Measurements from ENCODE around the gene ANKMY2.

The ANKMY2 gene

DNA sequence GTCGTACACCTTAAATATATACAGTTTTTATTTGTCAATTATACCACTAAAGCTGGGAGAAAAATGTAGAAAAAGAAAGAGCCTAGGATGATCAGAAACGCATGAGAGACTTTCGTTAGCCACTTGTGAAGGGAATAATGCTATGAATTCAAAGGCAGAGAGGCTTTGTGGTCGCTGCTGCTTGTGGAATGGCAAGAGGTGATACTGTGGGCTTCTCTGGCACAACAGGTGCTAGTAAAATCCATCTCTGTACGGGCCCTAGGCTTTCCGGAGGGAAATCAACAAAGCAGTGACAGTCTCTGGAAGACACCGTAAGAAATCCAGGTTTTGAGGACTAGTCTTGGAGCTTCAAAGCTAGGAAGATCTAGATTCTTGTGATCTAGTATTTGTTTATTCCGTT, 66.3 kb downstream of the ANKMY2 start:
- Histone ChIP-seq H3K4me3 (ENCODE audit: low read depth, low read length) (no peak overlapping the region), H3K27ac (ENCODE audit: extremely low read depth, low read depth, low read length) (0 out of 2 replicates have a peak overlapping the region, but pooled peaks have one; percentile 9), H3K4me1 (ENCODE audit: control insufficient read depth, insufficient read depth, low read length) (no peaks in the 10 kb centered on the region), H3K9me3 (ENCODE audit: control insufficient read depth, insufficient read depth, low read depth, low read length) (no peaks in the 10 kb centered on the region), H3K36me3 (ENCODE audit: control insufficient read depth in 2 of 2, insufficient read depth in 1 of 2, low read length in 2 of 2) (no peaks in the 10 kb centered on the region)
- CTCF ChIA-PET: no interaction called here
- no peak for TF ChIP-seq ZNF266 (tag by site-specific recombination; IDR thresholded peaks at IDR 0.05; ENCODE audit: low read depth)
- no peak for TF ChIP-seq ZXDB (tag by site-specific recombination; IDR thresholded peaks at IDR 0.05)
- no peak for TF ChIP-seq ZFP37 (tag by site-specific recombination; IDR thresholded peaks at IDR 0.05)
- no peak for TF ChIP-seq ZNF596 (tag by site-specific recombination; IDR thresholded peaks at IDR 0.05)
- TF ChIP-seq ZNF174 (tag by site-specific recombination; IDR thresholded peaks at IDR 0.05): no peak
- no peak for TF ChIP-seq ZNF580 (tag by site-specific recombination; IDR thresholded peaks at IDR 0.05)
- TF ChIP-seq, protein P1, sequence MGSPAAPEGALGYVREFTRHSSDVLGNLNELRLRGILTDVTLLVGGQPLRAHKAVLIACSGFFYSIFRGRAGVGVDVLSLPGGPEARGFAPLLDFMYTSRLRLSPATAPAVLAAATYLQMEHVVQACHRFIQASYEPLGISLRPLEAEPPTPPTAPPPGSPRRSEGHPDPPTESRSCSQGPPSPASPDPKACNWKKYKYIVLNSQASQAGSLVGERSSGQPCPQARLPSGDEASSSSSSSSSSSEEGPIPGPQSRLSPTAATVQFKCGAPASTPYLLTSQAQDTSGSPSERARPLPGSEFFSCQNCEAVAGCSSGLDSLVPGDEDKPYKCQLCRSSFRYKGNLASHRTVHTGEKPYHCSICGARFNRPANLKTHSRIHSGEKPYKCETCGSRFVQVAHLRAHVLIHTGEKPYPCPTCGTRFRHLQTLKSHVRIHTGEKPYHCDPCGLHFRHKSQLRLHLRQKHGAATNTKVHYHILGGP (tag by site-specific recombination; IDR thresholded peaks at IDR 0.05): no peak
- no peak for TF ChIP-seq ZNF214 (tag by site-specific recombination; IDR thresholded peaks at IDR 0.05; ENCODE audit: borderline replicate concordance)
- no peak for TF ChIP-seq KLF1 (tag by site-specific recombination; IDR thresholded peaks at IDR 0.05)
- TF ChIP-seq TCF7L2 (IDR thresholded peaks at IDR 0.05; ENCODE audit: borderline replicate concordance, low read depth, low read length): no peak
- TF ChIP-seq, protein P2, sequence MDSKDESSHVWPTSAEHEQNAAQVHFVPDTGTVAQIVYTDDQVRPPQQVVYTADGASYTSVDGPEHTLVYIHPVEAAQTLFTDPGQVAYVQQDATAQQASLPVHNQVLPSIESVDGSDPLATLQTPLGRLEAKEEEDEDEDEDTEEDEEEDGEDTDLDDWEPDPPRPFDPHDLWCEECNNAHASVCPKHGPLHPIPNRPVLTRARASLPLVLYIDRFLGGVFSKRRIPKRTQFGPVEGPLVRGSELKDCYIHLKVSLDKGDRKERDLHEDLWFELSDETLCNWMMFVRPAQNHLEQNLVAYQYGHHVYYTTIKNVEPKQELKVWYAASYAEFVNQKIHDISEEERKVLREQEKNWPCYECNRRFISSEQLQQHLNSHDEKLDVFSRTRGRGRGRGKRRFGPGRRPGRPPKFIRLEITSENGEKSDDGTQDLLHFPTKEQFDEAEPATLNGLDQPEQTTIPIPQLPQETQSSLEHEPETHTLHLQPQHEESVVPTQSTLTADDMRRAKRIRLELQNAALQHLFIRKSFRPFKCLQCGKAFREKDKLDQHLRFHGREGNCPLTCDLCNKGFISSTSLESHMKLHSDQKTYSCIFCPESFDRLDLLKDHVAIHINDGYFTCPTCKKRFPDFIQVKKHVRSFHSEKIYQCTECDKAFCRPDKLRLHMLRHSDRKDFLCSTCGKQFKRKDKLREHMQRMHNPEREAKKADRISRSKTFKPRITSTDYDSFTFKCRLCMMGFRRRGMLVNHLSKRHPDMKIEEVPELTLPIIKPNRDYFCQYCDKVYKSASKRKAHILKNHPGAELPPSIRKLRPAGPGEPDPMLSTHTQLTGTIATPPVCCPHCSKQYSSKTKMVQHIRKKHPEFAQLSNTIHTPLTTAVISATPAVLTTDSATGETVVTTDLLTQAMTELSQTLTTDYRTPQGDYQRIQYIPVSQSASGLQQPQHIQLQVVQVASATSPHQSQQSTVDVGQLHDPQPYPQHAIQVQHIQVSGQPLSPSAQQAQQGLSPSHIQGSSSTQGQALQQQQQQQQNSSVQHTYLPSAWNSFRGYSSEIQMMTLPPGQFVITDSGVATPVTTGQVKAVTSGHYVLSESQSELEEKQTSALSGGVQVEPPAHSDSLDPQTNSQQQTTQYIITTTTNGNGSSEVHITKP (tag by site-specific recombination; IDR thresholded peaks at IDR 0.05): no peak
- no peak for TF ChIP-seq ZNF623 (tag by site-specific recombination; IDR thresholded peaks at IDR 0.05)
- TF ChIP-seq ZNF670 (tag by site-specific recombination; IDR thresholded peaks at IDR 0.05; ENCODE audit: low read depth): no peak
- TF ChIP-seq, protein P3, sequence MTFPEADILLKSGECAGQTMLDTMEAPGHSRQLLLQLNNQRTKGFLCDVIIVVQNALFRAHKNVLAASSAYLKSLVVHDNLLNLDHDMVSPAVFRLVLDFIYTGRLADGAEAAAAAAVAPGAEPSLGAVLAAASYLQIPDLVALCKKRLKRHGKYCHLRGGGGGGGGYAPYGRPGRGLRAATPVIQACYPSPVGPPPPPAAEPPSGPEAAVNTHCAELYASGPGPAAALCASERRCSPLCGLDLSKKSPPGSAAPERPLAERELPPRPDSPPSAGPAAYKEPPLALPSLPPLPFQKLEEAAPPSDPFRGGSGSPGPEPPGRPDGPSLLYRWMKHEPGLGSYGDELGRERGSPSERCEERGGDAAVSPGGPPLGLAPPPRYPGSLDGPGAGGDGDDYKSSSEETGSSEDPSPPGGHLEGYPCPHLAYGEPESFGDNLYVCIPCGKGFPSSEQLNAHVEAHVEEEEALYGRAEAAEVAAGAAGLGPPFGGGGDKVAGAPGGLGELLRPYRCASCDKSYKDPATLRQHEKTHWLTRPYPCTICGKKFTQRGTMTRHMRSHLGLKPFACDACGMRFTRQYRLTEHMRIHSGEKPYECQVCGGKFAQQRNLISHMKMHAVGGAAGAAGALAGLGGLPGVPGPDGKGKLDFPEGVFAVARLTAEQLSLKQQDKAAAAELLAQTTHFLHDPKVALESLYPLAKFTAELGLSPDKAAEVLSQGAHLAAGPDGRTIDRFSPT (tag by site-specific recombination; IDR thresholded peaks at IDR 0.05): no peak
- POLR2A ChIA-PET: interaction anchor here (0.5 kb wide), 1 partner anchor 8 kb away, joined by 3 read pairs; no protein-coding TSS in a partner anchor

GRCh38 chr7:16571941-16572340, 73.6 kb downstream of the ANKMY2 start:
- Histone ChIP-seq H3K36me3 (ENCODE audit: control insufficient read depth in 2 of 2, insufficient read depth in 1 of 2, low read length in 2 of 2) (no peaks in the 10 kb centered on the region), H3K4me3 (ENCODE audit: low read depth, low read length) (no peak overlapping the region), H3K4me1 (ENCODE audit: control insufficient read depth, insufficient read depth, low read length) (no peaks in the 10 kb centered on the region), H3K9me3 (ENCODE audit: control insufficient read depth, insufficient read depth, low read depth, low read length) (no peaks in the 10 kb centered on the region), H3K27ac (ENCODE audit: extremely low read depth, low read depth, low read length) (no peak overlapping the region)
- POLR2A ChIA-PET: no interaction called here
- CTCF ChIA-PET: no interaction called here
- TF ChIP-seq ZNF133 (tag by site-specific recombination; IDR thresholded peaks at IDR 0.05): no peak
- TF ChIP-seq ZBTB26 (tag by site-specific recombination; optimal IDR thresholded peaks at IDR 0.05): no peak
- TF ChIP-seq ZNF416 (tag by site-specific recombination; IDR thresholded peaks at IDR 0.05): no peak
- TF ChIP-seq ZNF10 (tag by site-specific recombination; IDR thresholded peaks at IDR 0.05): no peak
- no peak for TF ChIP-seq SETDB1 (IDR thresholded peaks at IDR 0.05; ENCODE audit: insufficient read length, low read length)
- TF ChIP-seq ZBTB17 (tag by site-specific recombination; IDR thresholded peaks at IDR 0.05): no peak
- no peak for TF ChIP-seq ZNF423 (tag by site-specific recombination; IDR thresholded peaks at IDR 0.05)
- TF ChIP-seq ZNF48 (tag by site-specific recombination; IDR thresholded peaks at IDR 0.05): no peak
- TF ChIP-seq ZNF324 (tag by site-specific recombination; IDR thresholded peaks at IDR 0.05): no peak
- TF ChIP-seq OVOL3 (tag by site-specific recombination; IDR thresholded peaks at IDR 0.05): no peak
- TF ChIP-seq ZNF529 (tag by site-specific recombination; IDR thresholded peaks at IDR 0.05; ENCODE audit: insufficient replicate concordance): no peak
- TF ChIP-seq ZNF747 (tag by site-specific recombination; IDR thresholded peaks at IDR 0.05): no peak
- no peak for TF ChIP-seq ZNF707 (tag by site-specific recombination; IDR thresholded peaks at IDR 0.05)
- TF ChIP-seq, protein P4, sequence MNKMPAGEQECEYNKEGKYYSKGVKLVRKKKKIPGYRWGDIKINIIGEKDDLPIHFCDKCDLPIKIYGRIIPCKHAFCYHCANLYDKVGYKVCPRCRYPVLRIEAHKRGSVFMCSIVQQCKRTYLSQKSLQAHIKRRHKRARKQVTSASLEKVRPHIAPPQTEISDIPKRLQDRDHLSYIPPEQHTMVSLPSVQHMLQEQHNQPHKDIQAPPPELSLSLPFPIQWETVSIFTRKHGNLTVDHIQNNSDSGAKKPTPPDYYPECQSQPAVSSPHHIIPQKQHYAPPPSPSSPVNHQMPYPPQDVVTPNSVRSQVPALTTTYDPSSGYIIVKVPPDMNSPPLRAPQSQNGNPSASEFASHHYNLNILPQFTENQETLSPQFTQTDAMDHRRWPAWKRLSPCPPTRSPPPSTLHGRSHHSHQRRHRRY (tag by site-specific recombination; IDR thresholded peaks at IDR 0.05): no peak
